ENCODE data around the gene ULK4. TPM values are rescaled to one million over a fixed set of nuclear protein-coding genes. Genes with fewer than 3 reads are reported as not detected.

The ULK4 gene
- polyA plus RNA-seq, 1 experiment, result 1.6 TPM

DNA sequence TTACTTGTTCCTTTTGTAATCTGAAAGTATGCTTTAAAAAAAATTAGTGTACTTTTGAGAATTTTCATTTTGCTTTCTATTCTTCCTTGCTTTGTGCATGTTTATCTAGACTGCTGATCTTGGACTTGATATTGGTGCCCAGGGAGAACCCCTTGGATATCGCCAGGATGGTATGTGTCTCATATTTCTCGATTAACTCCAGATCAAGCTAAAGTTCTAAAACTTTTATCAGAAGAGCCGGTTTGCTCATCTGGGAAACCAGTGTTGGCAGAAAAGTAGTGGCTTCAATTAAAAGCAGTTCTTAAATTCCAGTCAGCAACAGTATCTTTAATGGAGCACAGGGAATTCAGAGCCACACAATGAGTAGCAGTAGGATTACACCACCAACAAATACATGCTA lies 724.0 kb downstream of the ULK4 start:
- TF ChIP-seq, protein P1, sequence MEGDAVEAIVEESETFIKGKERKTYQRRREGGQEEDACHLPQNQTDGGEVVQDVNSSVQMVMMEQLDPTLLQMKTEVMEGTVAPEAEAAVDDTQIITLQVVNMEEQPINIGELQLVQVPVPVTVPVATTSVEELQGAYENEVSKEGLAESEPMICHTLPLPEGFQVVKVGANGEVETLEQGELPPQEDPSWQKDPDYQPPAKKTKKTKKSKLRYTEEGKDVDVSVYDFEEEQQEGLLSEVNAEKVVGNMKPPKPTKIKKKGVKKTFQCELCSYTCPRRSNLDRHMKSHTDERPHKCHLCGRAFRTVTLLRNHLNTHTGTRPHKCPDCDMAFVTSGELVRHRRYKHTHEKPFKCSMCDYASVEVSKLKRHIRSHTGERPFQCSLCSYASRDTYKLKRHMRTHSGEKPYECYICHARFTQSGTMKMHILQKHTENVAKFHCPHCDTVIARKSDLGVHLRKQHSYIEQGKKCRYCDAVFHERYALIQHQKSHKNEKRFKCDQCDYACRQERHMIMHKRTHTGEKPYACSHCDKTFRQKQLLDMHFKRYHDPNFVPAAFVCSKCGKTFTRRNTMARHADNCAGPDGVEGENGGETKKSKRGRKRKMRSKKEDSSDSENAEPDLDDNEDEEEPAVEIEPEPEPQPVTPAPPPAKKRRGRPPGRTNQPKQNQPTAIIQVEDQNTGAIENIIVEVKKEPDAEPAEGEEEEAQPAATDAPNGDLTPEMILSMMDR (IDR thresholded peaks at IDR 0.05; ENCODE audit: insufficient read depth, low read depth, low read length), result no peak
- POLR2A ChIA-PET, result no interaction called here
- no peak for DNase-seq (ENCODE audit: low read depth)

DNA sequence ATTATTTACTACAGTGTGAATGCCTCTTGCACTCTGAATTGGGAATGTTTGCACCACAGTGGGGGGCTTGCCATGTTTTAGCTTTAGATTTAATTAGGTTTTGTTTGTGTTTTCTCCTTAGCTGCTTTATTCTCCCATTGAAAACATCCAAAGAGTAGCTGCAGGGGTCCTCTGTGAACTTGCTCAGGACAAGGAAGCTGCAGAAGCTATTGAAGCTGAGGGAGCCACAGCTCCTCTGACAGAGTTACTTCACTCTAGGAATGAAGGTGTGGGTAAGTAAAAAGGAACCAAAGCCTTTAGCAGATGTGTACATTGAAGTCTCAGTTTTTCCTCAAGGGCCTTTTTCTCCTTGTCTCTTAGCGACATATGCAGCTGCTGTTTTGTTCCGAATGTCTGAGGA lies 725.7 kb downstream of the ULK4 start:
- TF ChIP-seq, protein P1 (IDR thresholded peaks at IDR 0.05; ENCODE audit: insufficient read depth, low read depth, low read length), result no peak
- Histone ChIP-seq H3K4me3 (ENCODE audit: low read depth, low read length) (no peak overlapping the region), H3K36me3 (ENCODE audit: control insufficient read depth, insufficient read depth, low read length) (peaks cover 20% of the 10 kb centered on the region), H3K27me3 (ENCODE audit: control insufficient read depth, insufficient read depth, low read length) (no peaks in the 10 kb centered on the region)
- ChIA-PET POLR2A (no interaction called here), CTCF (interaction anchor here (0.7 to 2.8 kb wide), 2 partner anchors 11 to 12 kb away, joined by 3 to 7 read pairs; no protein-coding TSS in a partner anchor)
- DNase-seq (ENCODE audit: low read depth), result no peak

More for the DNA sequence above, 724.0 kb downstream of the ULK4 start:
- H3K27me3 ChIP-seq (ENCODE audit: control insufficient read depth, insufficient read depth, low read length), result no peaks in the 10 kb centered on the region
- peaks cover 20% of the 10 kb centered on the region for H3K36me3 ChIP-seq (ENCODE audit: control insufficient read depth, insufficient read depth, low read length)
- CTCF ChIA-PET, result no interaction called here
- H3K4me3 ChIP-seq (ENCODE audit: low read depth, low read length), result no peak overlapping the region

DNA sequence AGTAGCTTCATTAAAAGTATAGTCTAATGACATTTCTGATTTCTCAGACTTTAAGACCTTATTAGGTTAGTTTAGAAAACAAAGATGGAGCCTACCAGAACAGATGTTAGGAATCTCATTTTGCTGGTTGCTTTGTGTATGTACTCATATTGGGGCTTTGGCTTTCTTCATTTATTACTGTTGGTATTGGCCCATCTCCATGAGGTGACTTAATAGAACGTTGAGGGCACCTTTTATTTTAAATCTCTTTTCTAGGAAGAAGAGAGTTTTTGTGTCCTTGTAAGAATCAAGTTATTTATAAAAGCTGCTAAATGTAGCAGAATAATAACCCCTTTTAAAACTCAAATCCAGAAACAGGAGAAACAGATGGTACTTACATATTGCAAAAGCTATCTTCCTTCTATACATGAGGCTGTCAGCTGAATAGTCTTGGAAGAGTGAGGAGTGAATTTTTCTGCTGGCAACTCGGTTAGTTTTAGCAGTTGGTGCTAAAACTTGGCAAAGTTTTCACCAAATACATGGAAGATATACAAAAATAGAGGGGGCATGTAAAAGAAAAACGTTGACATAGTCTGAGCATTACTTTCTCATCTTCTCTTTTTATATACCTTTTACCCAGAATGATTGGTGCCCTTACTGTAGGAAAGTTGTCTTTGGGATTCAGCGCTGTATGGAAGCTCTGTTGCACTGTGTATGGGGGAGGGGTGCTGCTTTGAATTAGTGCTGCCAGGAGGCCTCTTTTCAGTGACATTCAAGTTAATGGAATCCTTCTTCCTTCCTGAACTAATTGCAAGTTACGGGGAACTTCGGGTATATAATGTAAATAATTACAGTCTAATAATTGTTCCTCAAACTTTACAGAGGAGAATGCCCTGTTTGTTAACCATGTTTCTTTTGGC lies 726.8 kb downstream of the ULK4 start:
- ChIA-PET POLR2A (no interaction called here), CTCF (interaction anchor here (2.8 kb wide), 1 partner anchor 11 kb away, joined by 7 read pairs; no protein-coding TSS in a partner anchor)
- TF ChIP-seq, protein P1 (IDR thresholded peaks at IDR 0.05; ENCODE audit: insufficient read depth, low read depth, low read length), result no peak
- no peaks in the 10 kb centered on the region for H3K27me3 ChIP-seq (ENCODE audit: control insufficient read depth, insufficient read depth, low read length)
- no peak overlapping the region for H3K4me3 ChIP-seq (ENCODE audit: low read depth, low read length)
- peaks cover 20% of the 10 kb centered on the region for H3K36me3 ChIP-seq (ENCODE audit: control insufficient read depth, insufficient read depth, low read length)
- DNase-seq (ENCODE audit: low read depth), result no peak

DNA sequence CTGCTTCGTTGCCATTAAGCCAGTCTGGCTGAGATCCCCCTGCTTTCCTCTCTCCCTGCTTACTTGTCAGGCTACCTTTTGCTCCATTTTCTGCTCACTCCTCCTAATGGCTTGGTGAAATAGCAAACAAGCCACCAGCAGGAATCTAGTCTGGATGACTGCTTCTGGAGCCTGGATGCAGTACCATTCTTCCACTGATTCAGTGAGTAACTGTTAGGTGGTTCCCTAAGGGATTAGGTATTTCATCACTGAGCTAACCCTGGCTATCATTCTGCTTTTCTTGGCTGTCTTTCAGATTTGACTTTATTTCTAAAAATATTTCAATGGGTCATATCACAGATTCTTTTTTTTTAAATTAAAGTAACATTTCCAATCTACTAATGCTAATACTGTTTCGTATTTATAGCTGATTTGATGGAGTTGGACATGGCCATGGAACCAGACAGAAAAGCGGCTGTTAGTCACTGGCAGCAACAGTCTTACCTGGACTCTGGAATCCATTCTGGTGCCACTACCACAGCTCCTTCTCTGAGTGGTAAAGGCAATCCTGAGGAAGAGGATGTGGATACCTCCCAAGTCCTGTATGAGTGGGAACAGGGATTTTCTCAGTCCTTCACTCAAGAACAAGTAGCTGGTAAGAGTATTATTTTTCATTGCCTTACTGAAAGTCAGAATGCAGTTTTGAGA lies 737.6 kb downstream of the ULK4 start:
- TF ChIP-seq, protein P1 (IDR thresholded peaks at IDR 0.05; ENCODE audit: insufficient read depth, low read depth, low read length), result no peak
- no peak overlapping the region for H3K4me3 ChIP-seq (ENCODE audit: low read depth, low read length)
- ChIA-PET CTCF (interaction anchor here (1.1 to 1.3 kb wide), 3 partner anchors 8 to 13 kb away, joined by 3 to 7 read pairs (median 4); no protein-coding TSS in a partner anchor), POLR2A (interaction anchor here (0.9 kb wide), 1 partner anchor 25 kb away, joined by 3 read pairs; the partner anchor contains the start of gene CTNNB1)
- no peak for DNase-seq (ENCODE audit: low read depth)
- H3K27me3 ChIP-seq (ENCODE audit: control insufficient read depth, insufficient read depth, low read length), result no peaks in the 10 kb centered on the region
- peaks cover 17% of the 10 kb centered on the region for H3K36me3 ChIP-seq (ENCODE audit: control insufficient read depth, insufficient read depth, low read length)

DNA sequence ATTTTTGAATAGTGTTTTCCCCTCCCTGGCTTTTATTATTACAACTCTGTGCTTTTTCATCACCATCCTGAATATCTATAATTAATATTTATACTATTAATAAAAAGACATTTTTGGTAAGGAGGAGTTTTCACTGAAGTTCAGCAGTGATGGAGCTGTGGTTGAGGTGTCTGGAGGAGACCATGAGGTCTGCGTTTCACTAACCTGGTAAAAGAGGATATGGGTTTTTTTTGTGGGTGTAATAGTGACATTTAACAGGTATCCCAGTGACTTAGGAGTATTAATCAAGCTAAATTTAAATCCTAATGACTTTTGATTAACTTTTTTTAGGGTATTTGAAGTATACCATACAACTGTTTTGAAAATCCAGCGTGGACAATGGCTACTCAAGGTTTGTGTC lies 738.2 kb downstream of the ULK4 start:
- Histone ChIP-seq H3K27me3 (ENCODE audit: control insufficient read depth, insufficient read depth, low read length) (no peaks in the 10 kb centered on the region), H3K4me3 (ENCODE audit: low read depth, low read length) (no peak overlapping the region), H3K36me3 (ENCODE audit: control insufficient read depth, insufficient read depth, low read length) (peaks cover 17% of the 10 kb centered on the region)
- ChIA-PET POLR2A (no interaction called here), CTCF (interaction anchor here (1.1 to 1.3 kb wide), 3 partner anchors 9 to 12 kb away, joined by 3 to 7 read pairs (median 4); no protein-coding TSS in a partner anchor)
- TF ChIP-seq, protein P1 (IDR thresholded peaks at IDR 0.05; ENCODE audit: insufficient read depth, low read depth, low read length), result no peak
- DNase-seq (ENCODE audit: low read depth), result no peak

All from BJ (cell line).